HPDE6-E6E7 (cell line): ENCODE results near the gene SSX7.
"Not testable (repeated sequence)": the region's sequence is repeated elsewhere in the genome, so short reads cannot be mapped to it uniquely, and the experiment has no call there.

Experiments used
- DNase-seq: peaks from one replicate; pipeline ENCODE4 v3.0.0; 2011; ENCODE audit warnings: missing footprints; ENCODE audit errors: extremely low spot score

The SSX7 gene

GRCh38 chrX:52654800-52655199 is at the start of gene SSX7:
SSX7 (minus strand) TSS chrX:52654900; CDS start chrX:52653472, 1,428 bp downstream.
- DNase-seq: not testable (repeated sequence)

GRCh38 chrX:52692034-52692433 is 37.3 kb upstream of the SSX7 start:
- DNase-seq: not testable (repeated sequence)

- not testable (repeated sequence) for DNase-seq
These were observed 7.5 kb upstream of the SSX7 start for GRCh38 chrX:52662218-52662617.

- not testable (repeated sequence) for DNase-seq
These were observed 775 bp upstream of the SSX7 start for GRCh38 chrX:52655475-52655874.

- DNase-seq: not testable (repeated sequence)
These were observed 4.0 kb downstream of the SSX7 start for GRCh38 chrX:52650676-52651075.

- DNase-seq: not testable (repeated sequence)
These were observed 5.7 kb downstream of the SSX7 start for GRCh38 chrX:52648956-52649355.

- DNase-seq: not testable (repeated sequence)
These were observed 26.2 kb downstream of the SSX7 start for GRCh38 chrX:52628483-52628882.

- DNase-seq: not testable (repeated sequence)
These were observed 34.0 kb downstream of the SSX7 start for GRCh38 chrX:52620661-52621060.

GRCh38 chrX:52608961-52609360 is 45.7 kb downstream of the SSX7 start:
- no peak for DNase-seq

- not testable (repeated sequence) for DNase-seq
These were observed 51.5 kb downstream of the SSX7 start for GRCh38 chrX:52603151-52603550.

- DNase-seq: no peak
These were observed 55.8 kb downstream of the SSX7 start for GRCh38 chrX:52598886-52599285.

GRCh38 chrX:52594658-52595057 is 60.0 kb downstream of the SSX7 start:
- no peak for DNase-seq
